Nephron (organoid): ENCODE results near the gene RTCA.

Experiments used
- H3K27ac Mint-ChIP-seq, 3 experiments: 2 replicates each; pipeline ENCODE4 v1.8.0; 2020; ENCODE audit warnings: mixed read lengths in 3 of 3, mild to moderate bottlenecking in 2 of 3, moderate library complexity in 1 of 3
- H3K27me3 Mint-ChIP-seq: 2 replicates; pipeline ENCODE4 v1.8.0; 2021; ENCODE audit warnings: low read depth, mild to moderate bottlenecking, moderate library complexity, mixed read lengths
- H3K36me3 Mint-ChIP-seq: 2 replicates; pipeline ENCODE4 v1.8.0; 2020; ENCODE audit warnings: low read depth, mixed read lengths
- H3K4me1 Mint-ChIP-seq: 2 replicates; pipeline ENCODE4 v1.8.0; 2020; ENCODE audit warnings: mixed read lengths
- H3K4me3 Mint-ChIP-seq, 3 experiments: 2 replicates each; pipeline ENCODE4 v1.8.0; 2020; ENCODE audit warnings: mild to moderate bottlenecking in 3 of 3, mixed read lengths in 3 of 3, moderate library complexity in 2 of 3
- H3K9me3 Mint-ChIP-seq: 2 replicates; pipeline ENCODE4 v1.8.0; 2020; ENCODE audit warnings: mixed read lengths
- TF ChIP-seq, protein P1 (sequence below), 3 experiments: fragments of 200-600 bp; sonication (generic); IDR thresholded peaks; one replicate each; pipeline ENCODE4 v1.5.0; 2021; ENCODE audit warnings: antibody characterized with exemption in 3 of 3; ENCODE audit not compliant: unreplicated experiment in 3 of 3

RTCA gene

GRCh38 chr1:100340494-100340893 is 74.5 kb downstream of the RTCA start:
- TF ChIP-seq, protein P1, sequence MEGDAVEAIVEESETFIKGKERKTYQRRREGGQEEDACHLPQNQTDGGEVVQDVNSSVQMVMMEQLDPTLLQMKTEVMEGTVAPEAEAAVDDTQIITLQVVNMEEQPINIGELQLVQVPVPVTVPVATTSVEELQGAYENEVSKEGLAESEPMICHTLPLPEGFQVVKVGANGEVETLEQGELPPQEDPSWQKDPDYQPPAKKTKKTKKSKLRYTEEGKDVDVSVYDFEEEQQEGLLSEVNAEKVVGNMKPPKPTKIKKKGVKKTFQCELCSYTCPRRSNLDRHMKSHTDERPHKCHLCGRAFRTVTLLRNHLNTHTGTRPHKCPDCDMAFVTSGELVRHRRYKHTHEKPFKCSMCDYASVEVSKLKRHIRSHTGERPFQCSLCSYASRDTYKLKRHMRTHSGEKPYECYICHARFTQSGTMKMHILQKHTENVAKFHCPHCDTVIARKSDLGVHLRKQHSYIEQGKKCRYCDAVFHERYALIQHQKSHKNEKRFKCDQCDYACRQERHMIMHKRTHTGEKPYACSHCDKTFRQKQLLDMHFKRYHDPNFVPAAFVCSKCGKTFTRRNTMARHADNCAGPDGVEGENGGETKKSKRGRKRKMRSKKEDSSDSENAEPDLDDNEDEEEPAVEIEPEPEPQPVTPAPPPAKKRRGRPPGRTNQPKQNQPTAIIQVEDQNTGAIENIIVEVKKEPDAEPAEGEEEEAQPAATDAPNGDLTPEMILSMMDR (IDR thresholded peaks at IDR 0.05; ENCODE audit: unreplicated experiment in 3 of 3) = no peak
- H3K9me3 Mint-ChIP-seq = no peaks in the 10 kb centered on the region
- no peak overlapping the region for H3K4me3 Mint-ChIP-seq
- H3K4me1 Mint-ChIP-seq = peaks cover 5% of the 10 kb centered on the region
- no peak overlapping the region for H3K27ac Mint-ChIP-seq
- peaks cover 6% of the 10 kb centered on the region for H3K27me3 Mint-ChIP-seq
- no peaks in the 10 kb centered on the region for H3K36me3 Mint-ChIP-seq

- H3K9me3 Mint-ChIP-seq = no peaks in the 10 kb centered on the region
- no peak overlapping the region for H3K4me3 Mint-ChIP-seq
- no peaks in the 10 kb centered on the region for H3K36me3 Mint-ChIP-seq
- peaks cover 4% of the 10 kb centered on the region for H3K27me3 Mint-ChIP-seq
- no peak overlapping the region for H3K27ac Mint-ChIP-seq
- H3K4me1 Mint-ChIP-seq = peaks cover 5% of the 10 kb centered on the region
- TF ChIP-seq, protein P1 (IDR thresholded peaks at IDR 0.05; ENCODE audit: unreplicated experiment in 3 of 3) = no peak
These were observed 76.3 kb downstream of the RTCA start for GRCh38 chr1:100342348-100342747.
